HEK293T (cell line): Measurements from ENCODE around the gene SLU7.
A peak's percentile ranks its signal among the peaks of the same experiment; 100 is the strongest.

ENCODE experiments used
- CTCF ChIA-PET: fragments of 350-600 bp; formaldehyde crosslinking; extraction: SDS; loops from one replicate; lab custom pipeline; 2021; ENCODE audit warnings: antibody characterized with exemption, inconsistent platforms; lab: Yijun Ruan, JAX
- POLR2A ChIA-PET: fragments of 350-600 bp; formaldehyde crosslinking; extraction: SDS; loops from one replicate; lab custom pipeline; 2020; ENCODE audit warnings: antibody characterized with exemption, inconsistent platforms; lab: Yijun Ruan, JAX
- DNase-seq: peaks from one replicate; pipeline ENCODE4 v3.0.0; 2012; ENCODE audit warnings: mixed read lengths; ENCODE audit errors: extremely low spot score
- ARNT ChIP-seq: fragments of 450-650 bp; IDR thresholded peaks from 2 replicates; pipeline ENCODE4 v1.6.1; 2017; ENCODE audit warnings: mild to moderate bottlenecking
- BHLHE40 ChIP-seq: fragments of 450-650 bp; IDR thresholded peaks from 2 replicates; pipeline ENCODE4 v1.6.1; 2016; ENCODE audit warnings: mild to moderate bottlenecking, moderate library complexity, borderline replicate concordance
- CTBP1 ChIP-seq: fragments of 450-650 bp; IDR thresholded peaks from 2 replicates; pipeline ENCODE4 v1.6.1; 2016; ENCODE audit warnings: borderline replicate concordance
- ELF4 ChIP-seq: fragments of 450-650 bp; IDR thresholded peaks from 2 replicates; pipeline ENCODE4 v1.6.1; 2017; ENCODE audit warnings: antibody characterized with exemption
- FOXA1 ChIP-seq: fragments of 450-650 bp; IDR thresholded peaks from 2 replicates; pipeline ENCODE4 v1.6.1; 2016; ENCODE audit warnings: mild to moderate bottlenecking
- FOXK2 ChIP-seq: fragments of 450-650 bp; IDR thresholded peaks from 2 replicates; pipeline ENCODE4 v1.6.1; 2016; ENCODE audit warnings: mild to moderate bottlenecking
- FOXM1 ChIP-seq: fragments of 450-650 bp; IDR thresholded peaks from 2 replicates; pipeline ENCODE4 v1.6.1; 2017; ENCODE audit warnings: mild to moderate bottlenecking, borderline replicate concordance
- HDGF ChIP-seq: fragments of 450-650 bp; IDR thresholded peaks from 2 replicates; pipeline ENCODE4 v1.6.1; 2017; ENCODE audit warnings: antibody characterized with exemption, borderline replicate concordance
- L3MBTL2 ChIP-seq: fragments of 450-650 bp; conservative IDR thresholded peaks from 2 replicates; pipeline ENCODE4 v1.6.1; 2016; ENCODE audit warnings: mild to moderate bottlenecking
- LEF1 ChIP-seq: fragments of 450-650 bp; IDR thresholded peaks from 2 replicates; pipeline ENCODE4 v1.6.1; 2017; ENCODE audit warnings: mild to moderate bottlenecking, borderline replicate concordance
- NFRKB ChIP-seq: fragments of 450-650 bp; IDR thresholded peaks from 2 replicates; pipeline ENCODE4 v1.6.1; 2016; ENCODE audit warnings: mild to moderate bottlenecking, moderate library complexity
- PKNOX1 ChIP-seq: fragments of 450-650 bp; IDR thresholded peaks from 2 replicates; pipeline ENCODE4 v1.6.1; 2016
- SP1 ChIP-seq: fragments of 450-650 bp; IDR thresholded peaks from 2 replicates; pipeline ENCODE4 v1.6.1; 2017
- SUZ12 ChIP-seq: fragments of 450-650 bp; IDR thresholded peaks from 2 replicates; pipeline ENCODE4 v1.6.1; 2016; ENCODE audit warnings: mild to moderate bottlenecking
- TARDBP ChIP-seq: fragments of 450-650 bp; IDR thresholded peaks from 2 replicates; pipeline ENCODE4 v1.6.1; 2016
- ZNF384 ChIP-seq: fragments of 450-650 bp; IDR thresholded peaks from 2 replicates; pipeline ENCODE4 v1.6.1; 2016

The SLU7 gene

GRCh38 chr5:160375166-160375565, 43.7 kb downstream of the SLU7 start:
- ChIA-PET POLR2A (no interaction called here), CTCF (no interaction called here)
- no peak for DNase-seq
- TF ChIP-seq BHLHE40: no peak
- no peak for TF ChIP-seq SUZ12
- TF ChIP-seq SP1: no peak
- TF ChIP-seq ARNT: no peak
- no peak for TF ChIP-seq HDGF
- TF ChIP-seq TARDBP: no peak
- TF ChIP-seq FOXM1: no peak
- TF ChIP-seq FOXK2: no peak
- no peak for TF ChIP-seq CTBP1
- TF ChIP-seq ZNF384: no peak

DNA sequence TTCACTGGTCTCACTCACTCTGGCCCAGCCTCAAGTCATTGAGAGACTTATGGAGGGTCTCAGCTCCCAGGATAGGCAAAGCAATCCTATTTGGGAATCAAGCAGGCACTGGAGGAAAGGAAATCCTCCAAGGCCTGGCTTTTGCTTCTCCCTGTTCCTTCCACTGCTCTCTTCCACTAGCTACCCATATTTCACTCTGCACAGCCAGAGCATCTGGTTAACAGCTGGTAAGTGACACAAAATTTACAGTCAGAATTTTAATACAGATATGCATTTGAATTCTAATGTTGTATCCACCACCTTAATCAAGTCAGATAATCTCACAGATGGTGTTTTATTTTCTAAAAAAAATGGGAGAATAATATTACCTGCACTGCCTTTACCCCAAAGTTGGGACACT, 47.6 kb downstream of the SLU7 start:
- TF ChIP-seq HDGF (no peak), PKNOX1 (no peak), ZNF384 (no peak), TARDBP (no peak), LEF1 (no peak), FOXK2 (no peak), NFRKB (no peak), BHLHE40 (no peak), SP1 (no peak), FOXA1 (no peak), ELF4 (no peak), CTBP1 (no peak), ARNT (no peak), SUZ12 (no peak), FOXM1 (no peak), L3MBTL2 (no peak)
- ChIA-PET POLR2A (no interaction called here), CTCF (interaction anchor here (0.6 kb wide), 1 partner anchor 290 kb away, joined by 4 read pairs; no protein-coding TSS in a partner anchor)
- no peak for DNase-seq

- ChIA-PET POLR2A (interaction anchor here (1.0 kb wide), 1 partner anchor 8 kb away, joined by 3 read pairs; no protein-coding TSS in a partner anchor), CTCF (interaction anchor here (0.8 to 1.8 kb wide), 3 partner anchors 9 to 20 kb away, joined by 3 to 7 read pairs (median 3); no protein-coding TSS in a partner anchor)
- DNase-seq: no peak
- TF ChIP-seq FOXA1 (no peak), FOXM1 (no peak), SUZ12 (no peak), ARNT (no peak), NFRKB (no peak), TARDBP (no peak), BHLHE40 (no peak), HDGF (no peak), CTBP1 (no peak), LEF1 (no peak), SP1 (no peak), PKNOX1 (no peak), ZNF384 (no peak), ELF4 (no peak), FOXK2 (no peak), L3MBTL2 (no peak)
These were observed 48.2 kb downstream of the SLU7 start for GRCh38 chr5:160370713-160371034.

DNA sequence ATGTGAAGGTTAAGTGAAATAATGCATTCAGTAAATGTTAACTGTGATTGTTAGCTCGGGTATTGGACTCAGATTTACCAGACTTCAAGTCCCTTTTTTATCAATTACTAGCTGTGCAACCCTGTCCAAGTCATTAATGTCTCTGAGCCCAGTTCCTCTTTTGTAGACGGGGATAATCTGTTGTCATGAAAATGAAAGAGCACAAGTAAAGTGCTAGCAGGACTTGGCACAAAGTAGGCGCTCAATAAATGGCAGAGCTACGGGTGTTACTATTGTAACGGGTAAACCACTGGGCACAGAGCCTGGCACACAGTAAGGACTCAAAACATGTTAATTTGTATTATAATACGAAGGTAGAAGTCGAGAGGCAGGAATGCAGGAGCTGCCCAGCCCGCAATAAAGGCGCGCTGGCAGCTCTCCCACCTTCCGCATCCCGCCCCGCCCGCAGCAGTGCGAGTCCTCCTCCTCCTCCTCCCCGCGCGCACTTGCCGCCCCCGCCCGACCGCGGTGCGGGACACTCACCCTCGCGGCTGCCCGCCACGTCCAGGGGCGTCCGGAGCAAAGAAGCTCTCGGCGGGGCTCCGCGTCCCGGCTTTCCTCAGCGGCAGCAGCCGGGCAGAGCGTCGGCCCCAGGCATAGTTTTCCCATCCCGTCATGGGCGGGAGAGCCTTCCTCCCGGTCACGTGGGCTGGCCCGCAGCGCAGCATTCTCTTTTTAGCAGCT, 48.7 kb downstream of the SLU7 start, which contains the start of gene C1QTNF2:
Gene C1QTNF2 (minus strand): TSS at position 637 of the 723 bp plus-strand sequence. CDS start 15,615 bp downstream, outside the sequence.
- POLR2A ChIA-PET: interaction anchor here (0.5 to 1.0 kb wide), 2 partner anchors 9 to 864 kb away, joined by 3 read pairs; no protein-coding TSS in a partner anchor

DNA sequence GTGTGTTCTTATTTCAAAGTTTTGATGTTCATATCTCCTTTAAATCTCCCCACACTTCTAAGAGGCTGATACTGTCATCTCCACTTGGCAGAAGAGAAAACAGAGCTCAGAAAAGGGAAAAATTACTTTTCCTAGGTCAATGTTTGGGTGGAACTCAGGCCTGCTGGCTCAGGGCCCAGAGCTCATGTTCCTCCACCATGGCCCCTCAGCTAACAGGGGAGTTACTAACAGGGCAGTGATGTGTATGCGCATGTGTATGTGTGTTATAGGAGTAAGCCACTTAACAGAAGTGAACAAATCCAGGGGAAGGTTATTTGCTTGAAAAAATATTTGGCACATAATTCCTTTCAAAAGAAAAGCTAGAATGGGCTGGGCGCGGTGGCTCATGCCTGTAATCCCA, 51.0 kb downstream of the SLU7 start:
- POLR2A ChIA-PET: interaction anchor here (1.1 kb wide), 1 partner anchor 32 kb away, joined by 3 read pairs; the partner anchor contains the start of gene FAM200C
- CTCF ChIA-PET: no interaction called here
- TF ChIP-seq ARNT (no peak), LEF1 (no peak), FOXK2 (no peak), HDGF (no peak), FOXM1 (no peak), TARDBP (no peak), L3MBTL2 (no peak), SP1 (no peak), PKNOX1 (no peak), CTBP1 (no peak), SUZ12 (no peak), ELF4 (no peak), FOXA1 (no peak), BHLHE40 (no peak)
- DNase-seq: no peak

More for the DNA sequence above, 48.7 kb downstream of the SLU7 start, which contains the start of gene C1QTNF2:
- CTCF ChIA-PET: interaction anchor here (0.8 to 1.8 kb wide), 3 partner anchors 9 to 21 kb away, joined by 3 to 7 read pairs (median 3); no protein-coding TSS in a partner anchor
- DNase-seq: peak; percentile 59
- no peak for TF ChIP-seq NFRKB
- TF ChIP-seq L3MBTL2: peak; percentile 95

DNA sequence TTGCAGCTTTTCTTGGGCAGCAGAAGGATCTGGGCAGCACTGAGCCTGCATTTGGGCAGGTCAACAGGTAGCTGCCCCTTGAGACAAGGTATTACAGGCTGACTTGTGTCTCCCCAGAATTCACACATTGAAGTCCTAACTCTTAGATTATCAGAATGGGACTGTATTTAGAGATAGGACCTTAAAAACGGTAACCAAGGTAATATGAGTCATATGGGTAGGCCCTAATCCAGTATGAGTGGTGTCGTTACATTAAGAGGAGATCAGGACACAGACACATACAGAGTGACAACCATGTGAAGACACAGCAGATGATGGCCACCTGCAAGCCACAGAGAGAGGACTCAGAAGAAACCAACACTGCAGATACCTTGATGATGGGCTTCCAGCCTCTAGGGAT, 51.6 kb downstream of the SLU7 start:
- ChIA-PET POLR2A (interaction anchor here (1.1 kb wide), 1 partner anchor 33 kb away, joined by 3 read pairs; the partner anchor contains the start of gene FAM200C), CTCF (interaction anchor here (1.2 kb wide), 1 partner anchor 22 kb away, joined by 3 read pairs; no protein-coding TSS in a partner anchor)
- no peak for DNase-seq
- TF ChIP-seq BHLHE40 (no peak), SUZ12 (no peak), FOXK2 (no peak), PKNOX1 (no peak), NFRKB (no peak), CTBP1 (no peak), L3MBTL2 (no peak), TARDBP (no peak), ZNF384 (no peak), FOXM1 (no peak), FOXA1 (no peak), ELF4 (no peak), ARNT (no peak), SP1 (no peak), LEF1 (no peak), HDGF (no peak)
